ENCODE data around the gene IGFBPL1.

IGFBPL1 gene

GRCh38 chr9:38391278-38392118 lies 32.8 kb downstream of the IGFBPL1 start:
- Mint-ChIP-seq H3K27me3 (ENCODE audit: low read depth) (peaks cover 4% of the 10 kb centered on the region), H3K4me1 (peaks cover 73% of the 10 kb centered on the region), H3K27ac (peak overlapping the region; percentile 60 to 90 (median 65)), H3K4me3 (peak overlapping the region; percentile 87 to 93 (median 92)), H3K9me3 (peaks cover 2% of the 10 kb centered on the region), H3K36me3 (ENCODE audit: low read depth) (peaks cover 15% of the 10 kb centered on the region)
- no peak for TF ChIP-seq CTCF (IDR thresholded peaks at IDR 0.05; ENCODE audit: unreplicated experiment in 3 of 3)

- TF ChIP-seq CTCF (IDR thresholded peaks at IDR 0.05; ENCODE audit: unreplicated experiment in 3 of 3): no peak
- Mint-ChIP-seq H3K9me3 (peaks cover 2% of the 10 kb centered on the region), H3K27ac (peak overlapping the region; percentile 60 to 90 (median 65))
Observed at GRCh38 chr9:38390851-38391250, 33.4 kb downstream of the IGFBPL1 start.

GRCh38 chr9:38390442-38390841 lies 33.8 kb downstream of the IGFBPL1 start:
- Mint-ChIP-seq H3K27ac (peak overlapping the region; percentile 60 to 90 (median 65)), H3K4me3 (peak overlapping the region; percentile 87 to 93 (median 92)), H3K27me3 (ENCODE audit: low read depth) (peaks cover 4% of the 10 kb centered on the region), H3K4me1 (peaks cover 83% of the 10 kb centered on the region), H3K9me3 (peaks cover 2% of the 10 kb centered on the region), H3K36me3 (ENCODE audit: low read depth) (peaks cover 5% of the 10 kb centered on the region)
- no peak for TF ChIP-seq CTCF (IDR thresholded peaks at IDR 0.05; ENCODE audit: unreplicated experiment in 3 of 3)

More at GRCh38 chr9:38390851-38391250, 33.4 kb downstream of the IGFBPL1 start:
- H3K27me3 Mint-ChIP-seq (ENCODE audit: low read depth): peaks cover 4% of the 10 kb centered on the region
- peaks cover 79% of the 10 kb centered on the region for H3K4me1 Mint-ChIP-seq
- peaks cover 9% of the 10 kb centered on the region for H3K36me3 Mint-ChIP-seq (ENCODE audit: low read depth)
- peak overlapping the region; percentile 87 to 93 (median 92) for H3K4me3 Mint-ChIP-seq

- Mint-ChIP-seq H3K27me3 (ENCODE audit: low read depth) (peaks cover 8% of the 10 kb centered on the region), H3K36me3 (ENCODE audit: low read depth) (no peaks in the 10 kb centered on the region), H3K4me1 (peaks cover 84% of the 10 kb centered on the region), H3K27ac (peak overlapping the region; percentile 85 to 90 (median 86)), H3K9me3 (peaks cover 2% of the 10 kb centered on the region), H3K4me3 (peak overlapping the region in 2 of 3 experiments; percentile 49 to 52)
- no peak for TF ChIP-seq CTCF (IDR thresholded peaks at IDR 0.05; ENCODE audit: unreplicated experiment in 3 of 3)
Observed at GRCh38 chr9:38389313-38389712, 34.9 kb downstream of the IGFBPL1 start.

GRCh38 chr9:38388283-38389223 lies 35.7 kb downstream of the IGFBPL1 start:
- H3K36me3 Mint-ChIP-seq (ENCODE audit: low read depth): no peaks in the 10 kb centered on the region
- peaks cover 5% of the 10 kb centered on the region for H3K9me3 Mint-ChIP-seq
- no peak for TF ChIP-seq CTCF (IDR thresholded peaks at IDR 0.05; ENCODE audit: unreplicated experiment in 3 of 3)

More at GRCh38 chr9:38388283-38389223, 35.7 kb downstream of the IGFBPL1 start:
- peak overlapping the region in 1 of 3 experiments; percentile 1 for H3K4me3 Mint-ChIP-seq
- peaks cover 15% of the 10 kb centered on the region for H3K27me3 Mint-ChIP-seq (ENCODE audit: low read depth)
- H3K4me1 Mint-ChIP-seq: peaks cover 86% of the 10 kb centered on the region
- H3K27ac Mint-ChIP-seq: peak overlapping the region; percentile 85 to 90 (median 86)
